Measurements from ENCODE around the gene GRK5. TPM values are rescaled to one million over a fixed set of nuclear protein-coding genes. Genes with fewer than 3 reads are reported as not detected.
"Not testable (repeated sequence)": the region's sequence is repeated elsewhere in the genome, so short reads cannot be mapped to it uniquely, and the experiment has no call there.

GRK5 gene
- total RNA-seq, 1 donor from 2014 or later: 163 TPM

DNA sequence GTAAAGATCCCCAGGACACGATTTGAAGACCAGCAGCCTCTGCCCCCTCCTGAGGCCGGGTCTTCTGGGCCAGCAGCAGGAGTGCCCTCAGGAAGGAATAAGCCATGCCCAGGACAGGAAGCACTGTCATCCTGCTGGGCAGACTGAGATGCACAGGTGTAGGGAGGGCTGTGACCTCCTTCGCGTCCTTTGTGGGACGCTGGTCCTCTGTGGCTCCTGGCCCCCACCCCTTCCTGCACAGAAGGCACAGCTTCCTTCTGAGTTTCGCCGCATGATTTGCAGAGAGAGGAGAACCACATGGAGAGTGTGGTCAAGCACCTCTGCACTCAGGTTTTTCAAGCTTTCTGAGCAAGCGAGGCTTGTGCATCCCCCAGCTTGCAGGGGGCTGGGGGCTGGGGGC lies 222.4 kb downstream of the GRK5 start:
- peaks cover 11% of the 10 kb centered on the region for H3K9me3 Mint-ChIP-seq (ENCODE audit: unreplicated experiment)
- DNase-seq (ENCODE audit: low spot score): no peak
- H3K4me1 Mint-ChIP-seq (ENCODE audit: unreplicated experiment): peaks cover 5% of the 10 kb centered on the region
- peak overlapping the region; percentile 40 for H3K4me3 Mint-ChIP-seq (ENCODE audit: unreplicated experiment)
- peaks cover 60% of the 10 kb centered on the region for H3K36me3 Mint-ChIP-seq (ENCODE audit: low read depth, unreplicated experiment)
- peaks cover 40% of the 10 kb centered on the region for H3K27me3 Mint-ChIP-seq (ENCODE audit: unreplicated experiment)
- no peak overlapping the region for H3K27ac Mint-ChIP-seq (ENCODE audit: unreplicated experiment)
- TF ChIP-seq, protein P1, sequence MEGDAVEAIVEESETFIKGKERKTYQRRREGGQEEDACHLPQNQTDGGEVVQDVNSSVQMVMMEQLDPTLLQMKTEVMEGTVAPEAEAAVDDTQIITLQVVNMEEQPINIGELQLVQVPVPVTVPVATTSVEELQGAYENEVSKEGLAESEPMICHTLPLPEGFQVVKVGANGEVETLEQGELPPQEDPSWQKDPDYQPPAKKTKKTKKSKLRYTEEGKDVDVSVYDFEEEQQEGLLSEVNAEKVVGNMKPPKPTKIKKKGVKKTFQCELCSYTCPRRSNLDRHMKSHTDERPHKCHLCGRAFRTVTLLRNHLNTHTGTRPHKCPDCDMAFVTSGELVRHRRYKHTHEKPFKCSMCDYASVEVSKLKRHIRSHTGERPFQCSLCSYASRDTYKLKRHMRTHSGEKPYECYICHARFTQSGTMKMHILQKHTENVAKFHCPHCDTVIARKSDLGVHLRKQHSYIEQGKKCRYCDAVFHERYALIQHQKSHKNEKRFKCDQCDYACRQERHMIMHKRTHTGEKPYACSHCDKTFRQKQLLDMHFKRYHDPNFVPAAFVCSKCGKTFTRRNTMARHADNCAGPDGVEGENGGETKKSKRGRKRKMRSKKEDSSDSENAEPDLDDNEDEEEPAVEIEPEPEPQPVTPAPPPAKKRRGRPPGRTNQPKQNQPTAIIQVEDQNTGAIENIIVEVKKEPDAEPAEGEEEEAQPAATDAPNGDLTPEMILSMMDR (IDR thresholded peaks at IDR 0.05; ENCODE audit: unreplicated experiment): no peak

DNA sequence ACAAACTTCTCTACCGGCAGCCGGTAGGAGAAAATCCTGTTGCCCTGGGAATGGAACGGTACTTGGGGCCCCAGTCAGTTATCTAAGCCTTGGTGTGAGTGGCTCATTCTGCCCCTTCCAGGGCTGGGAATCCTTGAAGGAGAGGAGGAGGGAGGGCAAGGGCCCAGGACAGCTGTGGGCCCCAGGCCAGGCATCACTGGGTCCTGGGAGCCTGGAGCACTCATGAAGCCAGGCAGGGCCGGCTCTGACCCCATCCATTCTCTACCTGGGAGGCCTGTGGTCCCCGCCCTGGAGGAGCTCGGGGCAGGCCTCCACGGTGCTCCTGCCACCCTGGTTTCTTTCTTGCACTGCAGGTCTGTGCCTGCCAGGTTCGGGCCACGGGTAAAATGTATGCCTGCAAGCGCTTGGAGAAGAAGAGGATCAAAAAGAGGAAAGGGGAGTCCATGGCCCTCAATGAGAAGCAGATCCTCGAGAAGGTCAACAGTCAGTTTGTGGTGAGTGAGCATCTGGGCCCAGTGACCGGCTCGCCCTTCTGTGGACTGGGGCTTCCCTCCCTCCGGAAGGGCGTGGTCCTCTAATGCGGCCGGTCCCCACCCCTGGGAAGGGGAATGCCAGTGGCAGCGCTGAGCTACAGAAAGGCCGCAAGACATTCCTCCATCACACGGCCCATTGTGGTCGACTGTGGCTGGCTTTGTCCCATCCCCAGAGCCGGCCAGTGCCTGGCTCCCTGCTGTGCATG lies 223.8 kb downstream of the GRK5 start:
- TF ChIP-seq, protein P1 (IDR thresholded peaks at IDR 0.05; ENCODE audit: unreplicated experiment): no peak
- H3K36me3 Mint-ChIP-seq (ENCODE audit: low read depth, unreplicated experiment): peaks cover 72% of the 10 kb centered on the region
- H3K27ac Mint-ChIP-seq (ENCODE audit: unreplicated experiment): no peak overlapping the region
- peak overlapping the region; percentile 72 for H3K4me3 Mint-ChIP-seq (ENCODE audit: unreplicated experiment)
- peaks cover 19% of the 10 kb centered on the region for H3K9me3 Mint-ChIP-seq (ENCODE audit: unreplicated experiment)
- peaks cover 44% of the 10 kb centered on the region for H3K27me3 Mint-ChIP-seq (ENCODE audit: unreplicated experiment)
- peaks cover 8% of the 10 kb centered on the region for H3K4me1 Mint-ChIP-seq (ENCODE audit: unreplicated experiment)
- no peak for DNase-seq (ENCODE audit: low spot score)

DNA sequence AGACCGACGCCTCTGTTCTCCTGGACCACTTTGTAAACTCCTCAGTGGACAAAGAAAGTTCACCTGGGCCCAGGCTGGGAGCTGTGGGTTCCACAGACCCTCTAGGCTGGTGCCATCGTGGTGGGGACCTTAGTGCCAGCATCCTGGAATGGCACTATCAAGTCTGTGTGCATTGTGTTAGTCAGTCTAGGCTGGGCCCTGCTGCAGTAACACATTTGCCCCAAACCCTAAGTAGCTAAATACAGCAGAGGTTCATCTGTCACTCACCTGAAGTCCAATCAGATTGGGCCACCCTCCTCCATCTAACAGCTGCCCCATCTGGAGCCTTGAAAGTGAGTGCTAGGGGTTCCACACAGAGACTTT lies 224.4 kb downstream of the GRK5 start:
- Mint-ChIP-seq H3K9me3 (ENCODE audit: unreplicated experiment) (peaks cover 19% of the 10 kb centered on the region), H3K4me1 (ENCODE audit: unreplicated experiment) (peaks cover 8% of the 10 kb centered on the region), H3K4me3 (ENCODE audit: unreplicated experiment) (no peak overlapping the region), H3K27me3 (ENCODE audit: unreplicated experiment) (peaks cover 44% of the 10 kb centered on the region), H3K27ac (ENCODE audit: unreplicated experiment) (no peak overlapping the region), H3K36me3 (ENCODE audit: low read depth, unreplicated experiment) (peaks cover 75% of the 10 kb centered on the region)
- no peak for DNase-seq (ENCODE audit: low spot score)
- TF ChIP-seq, protein P1 (IDR thresholded peaks at IDR 0.05; ENCODE audit: unreplicated experiment): no peak

DNA sequence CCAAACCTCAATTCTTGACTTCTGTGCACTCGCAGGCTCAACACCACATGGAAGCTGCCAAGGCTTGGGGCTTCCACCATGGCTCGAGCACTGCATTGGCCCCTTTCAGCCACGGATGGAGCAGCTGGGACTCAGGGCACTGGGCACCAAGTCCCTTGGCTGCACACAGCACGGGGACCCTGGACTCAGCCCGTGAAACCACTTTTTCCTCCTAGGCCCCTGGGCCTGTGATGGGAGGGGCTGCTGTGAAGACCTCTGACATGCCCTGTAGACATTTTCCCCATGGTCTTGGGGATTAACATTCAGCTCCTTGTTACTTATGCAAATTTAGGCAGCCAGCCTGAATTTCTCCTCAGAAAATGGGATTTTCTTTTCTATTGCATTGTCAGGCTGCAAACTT lies 227.6 kb downstream of the GRK5 start:
- peak overlapping the region; percentile 82 for H3K4me3 Mint-ChIP-seq (ENCODE audit: unreplicated experiment)
- not testable (repeated sequence) for H3K27ac Mint-ChIP-seq (ENCODE audit: unreplicated experiment); H3K4me1 Mint-ChIP-seq (ENCODE audit: unreplicated experiment); DNase-seq (ENCODE audit: low spot score)
- peaks cover 32% of the 10 kb centered on the region for H3K27me3 Mint-ChIP-seq (ENCODE audit: unreplicated experiment)
- H3K9me3 Mint-ChIP-seq (ENCODE audit: unreplicated experiment): peaks cover 19% of the 10 kb centered on the region
- H3K36me3 Mint-ChIP-seq (ENCODE audit: low read depth, unreplicated experiment): peaks cover 86% of the 10 kb centered on the region

DNA sequence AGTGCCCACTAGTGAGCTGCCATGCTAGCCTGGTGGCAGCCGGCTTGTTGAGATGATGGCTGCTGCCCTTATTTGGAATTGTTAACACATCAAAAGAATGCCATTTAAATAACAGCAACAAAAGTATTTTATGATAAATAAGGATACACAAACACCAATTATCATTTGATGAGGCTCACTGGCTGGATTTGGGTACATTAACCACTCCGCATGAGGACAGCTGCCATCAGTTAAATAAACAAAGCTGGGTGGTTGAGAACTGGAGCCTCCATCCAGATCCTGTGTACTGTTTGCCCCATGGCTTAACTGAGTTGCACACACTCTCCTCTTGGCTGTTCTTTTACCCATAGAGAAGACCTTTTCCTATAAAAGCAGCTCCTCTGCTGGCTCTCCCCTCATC lies 231.3 kb downstream of the GRK5 start:
- H3K36me3 Mint-ChIP-seq (ENCODE audit: low read depth, unreplicated experiment): peaks cover 70% of the 10 kb centered on the region
- TF ChIP-seq, protein P1 (IDR thresholded peaks at IDR 0.05; ENCODE audit: unreplicated experiment): no peak
- H3K27ac Mint-ChIP-seq (ENCODE audit: unreplicated experiment): no peak overlapping the region
- H3K27me3 Mint-ChIP-seq (ENCODE audit: unreplicated experiment): peaks cover 31% of the 10 kb centered on the region
- H3K9me3 Mint-ChIP-seq (ENCODE audit: unreplicated experiment): peaks cover 18% of the 10 kb centered on the region
- peak overlapping the region; percentile 25 for H3K4me3 Mint-ChIP-seq (ENCODE audit: unreplicated experiment)
- H3K4me1 Mint-ChIP-seq (ENCODE audit: unreplicated experiment): peaks cover 8% of the 10 kb centered on the region
- no peak for DNase-seq (ENCODE audit: low spot score)

Measured in endothelial cell (in vitro differentiated cells).